22Rv1 (cell line): Measurements from ENCODE around the gene ARHGEF40.
A peak's percentile ranks its signal among the peaks of the same experiment; 100 is the strongest.

ENCODE experiments used
- CTCF ChIP-seq: fragments of 450-650 bp; IDR thresholded peaks from 2 replicates; pipeline ENCODE4 v1.5.1; 2017; ENCODE audit warnings: mild to moderate bottlenecking
- ZFX ChIP-seq: fragments of 450-650 bp; IDR thresholded peaks from 2 replicates; pipeline ENCODE4 v1.6.1; 2017; ENCODE audit warnings: antibody characterized with exemption, borderline replicate concordance

- TF ChIP-seq CTCF (peak; percentile 100), ZFX (no peak)
Observed at GRCh38 chr14:21092273-21093011, 22.3 kb downstream of the ARHGEF40 start.
